ENCODE data around the gene COL6A2.
"Not testable (repeated sequence)": the region's sequence is repeated elsewhere in the genome, so short reads cannot be mapped to it uniquely, and the experiment has no call there.

COL6A2 gene

DNA sequence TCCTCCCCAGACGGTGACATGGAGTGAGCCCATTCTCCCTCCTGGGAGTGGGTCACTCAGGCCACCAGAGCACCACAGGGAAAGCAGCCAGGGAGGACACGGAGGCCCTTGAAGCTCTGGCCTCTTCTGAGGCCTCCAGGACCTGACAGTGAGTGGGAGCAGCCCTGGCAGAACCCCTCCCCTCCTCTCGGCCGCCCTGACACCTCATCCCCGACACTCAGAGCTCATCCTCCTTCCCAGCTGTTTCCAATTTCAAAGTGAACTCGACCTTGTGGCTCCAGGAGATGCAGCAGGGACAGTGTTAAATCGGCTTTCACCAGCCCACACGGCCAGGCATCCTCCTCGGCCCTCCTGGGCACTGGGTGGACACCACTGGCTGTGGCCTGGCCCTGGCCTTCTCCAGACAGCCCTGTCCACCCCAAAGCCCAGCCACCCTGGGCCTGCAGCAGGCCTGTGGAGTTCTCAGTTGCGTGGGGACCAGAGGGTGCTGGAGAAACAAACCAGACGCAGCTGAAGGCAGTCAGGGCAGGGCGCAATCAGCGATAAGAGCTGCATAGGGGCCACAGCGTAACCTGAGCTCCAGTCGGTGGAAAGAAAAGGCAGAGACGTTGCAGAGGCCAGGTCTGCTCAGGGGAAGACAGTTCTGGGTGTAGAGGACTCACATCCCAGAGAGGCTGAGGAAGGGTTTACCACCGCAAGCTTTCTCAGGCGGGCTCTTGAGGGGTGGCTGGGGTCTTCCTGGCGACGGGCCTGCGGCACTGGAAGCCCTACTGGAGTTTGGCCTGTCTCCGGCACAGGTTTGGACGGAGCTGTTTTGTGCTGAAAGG lies 30.4 kb downstream of the COL6A2 start:
- no peak for DNase-seq

DNA sequence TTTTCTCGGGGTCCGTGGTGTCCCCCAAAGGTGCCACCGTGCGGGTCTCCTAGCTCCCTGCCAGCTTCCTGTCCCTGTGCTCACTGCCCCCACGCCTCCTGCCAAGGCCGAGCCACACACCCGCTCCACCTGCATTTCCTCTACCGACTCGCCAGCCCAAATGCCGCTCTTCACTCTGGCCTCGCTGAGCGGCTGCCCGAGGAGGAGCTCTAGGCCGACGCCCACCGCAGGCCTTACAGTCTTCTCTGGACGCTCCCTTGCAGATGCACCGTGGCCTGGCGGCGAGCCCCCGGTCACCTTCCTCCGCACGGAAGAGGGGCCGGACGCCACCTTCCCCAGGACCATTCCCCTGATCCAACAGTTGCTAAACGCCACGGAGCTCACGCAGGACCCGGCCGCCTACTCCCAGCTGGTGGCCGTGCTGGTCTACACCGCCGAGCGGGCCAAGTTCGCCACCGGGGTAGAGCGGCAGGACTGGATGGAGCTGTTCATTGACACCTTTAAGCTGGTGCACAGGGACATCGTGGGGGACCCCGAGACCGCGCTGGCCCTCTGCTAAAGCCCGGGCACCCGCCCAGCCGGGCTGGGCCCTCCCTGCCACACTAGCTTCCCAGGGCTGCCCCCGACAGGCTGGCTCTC lies 31.1 kb downstream of the COL6A2 start:
- no peak for DNase-seq

DNA sequence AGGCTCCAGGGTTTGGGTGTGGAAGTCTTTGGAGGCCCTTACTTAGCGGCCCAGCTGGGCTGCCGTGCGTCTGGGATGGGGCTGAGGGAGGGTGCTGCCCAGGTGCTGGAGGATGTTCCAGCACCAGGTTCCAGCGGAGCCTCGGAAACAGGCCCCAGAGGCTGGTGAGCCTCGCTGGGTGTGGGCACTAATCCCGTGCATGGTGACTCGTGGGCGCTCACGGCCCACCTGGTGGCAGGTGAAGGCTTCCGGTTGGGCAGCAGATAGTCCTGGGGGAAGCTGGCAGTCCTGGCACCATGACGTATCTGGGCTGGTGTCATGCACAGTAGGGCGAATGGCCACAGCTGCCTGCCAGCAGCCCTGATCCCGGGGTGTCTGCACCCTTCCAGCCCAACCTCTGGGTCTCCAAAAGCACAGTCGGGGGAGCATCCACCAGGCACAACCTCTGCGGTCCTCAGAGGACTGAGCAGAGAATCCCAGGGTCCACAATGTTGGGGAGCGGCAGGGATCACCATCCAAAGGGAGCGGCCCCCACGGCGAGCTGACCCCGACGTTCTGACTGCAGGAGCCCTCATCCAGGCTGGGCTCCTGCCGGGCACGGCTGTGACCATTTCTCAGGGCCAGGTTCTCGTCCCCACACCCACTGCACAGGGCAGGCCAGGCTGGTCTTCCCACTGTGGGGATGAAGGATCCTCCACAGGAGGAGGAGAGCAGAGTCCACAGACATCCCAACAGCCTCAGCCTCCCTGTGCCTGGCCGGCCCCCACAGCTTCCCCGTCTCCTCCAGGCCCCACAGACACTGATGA lies 32.1 kb downstream of the COL6A2 start:
- no peak for DNase-seq

DNA sequence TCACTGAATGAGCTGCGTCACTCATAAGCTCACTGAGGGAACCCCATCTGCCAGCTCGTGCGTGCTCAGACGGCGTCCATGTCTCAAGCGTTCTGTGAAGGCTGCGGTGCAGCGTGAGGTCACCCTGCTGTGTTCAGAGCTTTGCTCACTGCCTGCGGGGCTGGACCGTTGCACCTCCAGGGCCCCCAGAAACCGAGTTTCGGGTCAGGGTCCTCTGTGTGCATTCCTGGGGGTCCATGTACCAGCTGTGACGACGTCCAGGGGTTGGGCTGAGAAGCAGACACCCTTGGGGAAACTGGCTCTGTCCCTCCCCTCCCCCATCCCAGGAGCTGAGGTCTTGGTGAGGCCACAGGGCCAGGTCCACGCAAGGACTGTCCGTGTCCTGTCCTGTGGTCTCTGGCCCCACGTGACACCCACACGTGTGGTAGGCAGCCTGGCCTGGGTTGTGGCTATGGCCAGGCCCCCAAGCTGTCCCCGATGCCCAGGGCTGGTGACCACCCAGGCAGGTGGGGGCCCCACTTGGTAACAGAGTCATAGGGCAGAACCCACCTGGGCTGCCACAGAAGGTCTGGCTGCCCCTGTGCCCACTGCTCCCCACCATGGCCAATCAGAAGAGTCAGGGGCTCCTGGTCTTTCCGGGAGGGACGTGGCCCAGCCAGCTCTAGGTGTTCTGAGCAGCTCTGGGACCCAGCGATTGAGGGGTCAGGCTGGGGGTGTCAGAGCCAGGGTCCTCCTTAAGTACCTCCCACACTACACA lies 33.1 kb downstream of the COL6A2 start:
- DNase-seq: no peak

DNA sequence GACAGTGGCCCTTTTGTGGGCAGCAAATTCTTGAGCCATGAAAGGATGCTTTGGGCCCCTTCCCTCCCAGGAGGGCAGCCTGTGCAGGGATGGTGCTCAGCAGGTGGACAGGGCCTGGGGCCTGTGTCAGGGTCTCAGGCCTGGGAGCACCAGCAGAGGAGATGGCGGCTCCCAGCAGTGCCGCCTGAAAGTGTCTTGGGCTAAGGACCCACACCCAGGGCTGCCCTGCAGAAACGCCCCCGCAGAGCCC lies 33.6 kb downstream of the COL6A2 start:
- no peak for DNase-seq

DNA sequence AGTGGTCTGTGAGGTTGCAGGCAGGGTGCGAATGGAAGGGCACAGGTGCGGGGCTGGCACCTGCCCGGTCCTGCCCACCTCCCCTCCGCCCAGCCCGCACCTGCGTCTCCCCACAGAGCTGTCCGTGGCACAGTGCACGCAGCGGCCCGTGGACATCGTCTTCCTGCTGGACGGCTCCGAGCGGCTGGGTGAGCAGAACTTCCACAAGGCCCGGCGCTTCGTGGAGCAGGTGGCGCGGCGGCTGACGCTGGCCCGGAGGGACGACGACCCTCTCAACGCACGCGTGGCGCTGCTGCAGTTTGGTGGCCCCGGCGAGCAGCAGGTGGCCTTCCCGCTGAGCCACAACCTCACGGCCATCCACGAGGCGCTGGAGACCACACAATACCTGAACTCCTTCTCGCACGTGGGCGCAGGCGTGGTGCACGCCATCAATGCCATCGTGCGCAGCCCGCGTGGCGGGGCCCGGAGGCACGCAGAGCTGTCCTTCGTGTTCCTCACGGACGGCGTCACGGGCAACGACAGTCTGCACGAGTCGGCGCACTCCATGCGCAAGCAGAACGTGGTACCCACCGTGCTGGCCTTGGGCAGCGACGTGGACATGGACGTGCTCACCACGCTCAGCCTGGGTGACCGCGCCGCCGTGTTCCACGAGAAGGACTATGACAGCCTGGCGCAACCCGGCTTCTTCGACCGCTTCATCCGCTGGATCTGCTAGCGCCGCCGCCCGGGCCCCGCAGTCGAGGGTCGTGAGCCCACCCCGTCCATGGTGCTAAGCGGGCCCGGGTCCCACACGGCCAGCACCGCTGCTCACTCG lies 34.1 kb downstream of the COL6A2 start:
- DNase-seq: no peak

DNA sequence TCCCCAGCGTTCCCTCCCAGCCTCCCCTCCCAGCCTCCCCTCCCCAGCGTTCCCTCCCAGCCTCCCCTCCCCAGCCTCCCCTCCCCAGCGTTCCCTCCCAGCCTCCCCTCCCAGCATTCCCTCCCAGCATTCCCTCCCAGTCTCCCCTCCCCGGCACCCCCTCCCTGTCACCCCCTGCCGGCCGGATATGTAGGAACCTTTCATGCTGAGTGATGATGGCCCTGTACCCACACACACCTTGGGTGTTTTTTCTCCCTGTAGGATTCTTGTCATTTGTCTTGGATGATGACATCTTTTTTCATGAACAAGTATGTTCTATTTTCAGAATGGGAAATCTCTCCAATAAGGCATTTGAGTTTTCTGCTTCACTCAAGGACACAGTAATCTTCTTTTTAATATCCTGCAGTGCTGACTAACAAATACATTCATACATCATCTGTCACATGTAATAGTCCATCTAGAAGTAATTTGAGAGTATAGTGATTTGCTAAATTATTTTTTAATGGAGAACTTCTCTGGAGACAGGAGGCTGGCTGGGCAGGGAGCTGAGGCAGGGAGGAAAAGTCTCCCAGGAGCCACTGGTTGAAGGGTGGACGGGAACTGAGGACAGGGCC lies 38.0 kb downstream of the COL6A2 start:
- no peak for DNase-seq

DNA sequence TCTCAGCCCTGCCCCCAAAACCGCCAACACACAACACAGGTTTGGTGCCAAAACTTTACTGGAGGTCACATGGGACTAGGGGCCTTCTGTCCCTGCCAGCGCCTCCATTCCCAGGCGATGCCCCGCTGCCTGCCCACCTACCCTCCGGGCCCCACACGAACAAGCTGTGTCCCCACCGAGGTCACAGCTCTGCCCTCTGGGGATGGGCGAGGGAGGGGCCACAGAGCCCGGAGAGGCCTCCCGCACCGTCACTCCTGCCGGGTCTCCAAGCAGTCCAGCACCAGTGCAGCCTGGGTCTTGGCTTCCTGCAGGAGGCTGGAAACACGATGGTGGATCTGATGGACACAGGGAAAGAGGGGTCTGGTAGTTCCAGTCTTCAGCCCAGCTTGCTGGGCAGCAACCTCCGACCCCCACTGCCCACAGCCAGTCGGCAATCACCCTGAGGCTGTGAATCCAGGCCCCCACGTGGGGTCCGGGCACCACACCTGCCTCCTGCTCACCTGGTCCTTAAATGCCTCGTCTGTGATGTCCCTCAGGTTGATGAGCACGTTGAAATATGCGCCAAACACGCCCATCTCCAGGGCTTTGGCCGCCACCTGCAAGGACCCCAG lies 38.9 kb downstream of the COL6A2 start:
- DNase-seq: no peak

DNA sequence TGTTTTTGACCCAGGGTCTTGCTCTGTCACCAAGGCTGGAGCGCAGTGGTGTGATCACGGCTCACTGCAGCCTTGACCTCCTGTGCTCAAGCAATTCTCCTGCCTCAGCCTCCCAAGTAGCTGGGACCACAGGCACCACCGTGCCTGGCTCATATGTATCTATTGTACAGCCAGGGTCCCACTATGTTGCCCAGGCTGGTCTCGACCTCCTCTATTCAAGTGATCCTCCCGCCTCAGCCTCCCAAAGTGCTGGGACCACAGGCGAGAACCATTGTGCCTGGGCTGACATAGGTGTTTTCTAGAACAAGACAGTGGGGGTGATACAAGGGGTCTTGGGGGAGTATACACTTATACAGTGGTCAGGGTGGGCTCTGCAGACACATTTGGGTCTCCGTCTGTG lies 40.0 kb downstream of the COL6A2 start:
- DNase-seq: no peak

DNA sequence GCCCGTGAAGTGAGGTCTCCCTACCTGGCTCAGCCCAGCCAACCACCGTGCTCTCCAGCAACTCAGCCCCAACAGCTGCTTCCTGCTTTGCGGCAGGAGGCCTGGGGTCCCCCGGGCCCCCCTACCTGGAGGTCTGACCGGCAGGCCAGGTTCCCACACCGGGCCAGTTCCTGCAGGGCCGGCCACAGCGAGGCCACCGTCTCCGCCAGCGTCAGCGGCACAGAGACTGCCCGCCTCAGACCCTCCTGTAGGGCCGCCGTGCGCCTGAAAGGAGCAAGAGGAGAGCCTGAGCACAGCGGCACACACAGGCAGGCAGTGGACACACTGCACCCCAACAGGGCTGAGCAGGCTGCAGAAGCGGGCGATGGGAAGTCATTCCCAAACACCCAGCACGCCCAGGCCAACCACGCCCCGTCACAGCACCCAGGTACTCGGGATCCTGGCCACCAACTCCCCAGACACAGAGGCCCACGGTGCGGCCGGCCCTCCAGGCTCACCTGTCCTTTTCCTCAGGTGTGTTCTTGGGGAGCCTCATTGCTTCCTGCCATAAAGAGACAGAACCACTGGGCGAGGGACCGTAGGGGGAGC lies 40.6 kb downstream of the COL6A2 start:
- DNase-seq: no peak

DNA sequence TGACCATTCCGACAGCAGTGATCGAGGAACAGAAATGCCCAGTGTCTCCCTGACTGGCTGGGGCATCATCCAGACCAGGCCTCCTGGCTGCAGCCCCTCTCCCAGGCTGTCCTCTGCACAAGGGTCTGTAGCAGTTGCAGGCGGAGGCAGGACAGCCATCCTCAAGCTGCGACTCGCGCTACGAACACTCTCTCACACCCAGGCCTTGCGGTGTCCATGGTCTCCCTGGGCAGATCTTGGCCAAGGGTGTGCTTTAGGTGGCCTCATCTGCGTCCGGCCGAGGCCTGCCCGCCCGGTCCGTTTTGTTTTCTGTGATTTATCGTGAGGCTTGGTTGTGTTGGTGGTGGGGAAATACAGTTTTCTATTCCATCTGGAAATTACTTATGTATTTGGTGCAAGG lies 41.8 kb downstream of the COL6A2 start:
- no peak for DNase-seq

DNA sequence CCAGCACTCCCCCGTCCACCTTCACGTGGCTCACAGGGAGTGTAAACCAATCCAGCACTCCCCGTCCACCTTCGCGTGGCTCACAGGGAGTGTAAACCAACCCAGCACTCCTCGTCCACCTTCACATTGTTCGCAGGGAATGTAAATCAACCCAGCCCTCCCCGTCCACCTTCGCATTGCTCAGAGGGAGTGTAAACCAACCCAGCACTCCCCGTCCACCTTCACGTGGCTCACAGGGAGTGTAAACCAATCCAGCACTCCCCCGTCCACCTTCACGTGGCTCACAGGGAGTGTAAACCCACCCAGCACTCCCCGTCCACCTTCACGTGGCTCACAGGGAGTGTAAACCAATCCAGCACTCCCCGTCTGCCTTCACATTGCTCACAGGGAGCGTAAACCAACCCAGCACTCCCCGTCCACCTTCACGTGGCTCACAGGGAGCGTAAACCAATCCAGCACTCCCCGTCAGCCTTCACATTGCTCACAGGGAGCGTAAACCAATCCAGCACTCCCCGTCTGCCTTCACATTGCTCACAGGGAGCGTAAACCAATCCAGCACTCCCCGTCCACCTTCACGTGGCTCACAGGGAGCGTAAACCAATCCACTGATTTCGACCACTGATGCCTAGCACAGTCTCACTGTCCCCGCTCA lies 42.6 kb downstream of the COL6A2 start:
- DNase-seq: not testable (repeated sequence)

DNA sequence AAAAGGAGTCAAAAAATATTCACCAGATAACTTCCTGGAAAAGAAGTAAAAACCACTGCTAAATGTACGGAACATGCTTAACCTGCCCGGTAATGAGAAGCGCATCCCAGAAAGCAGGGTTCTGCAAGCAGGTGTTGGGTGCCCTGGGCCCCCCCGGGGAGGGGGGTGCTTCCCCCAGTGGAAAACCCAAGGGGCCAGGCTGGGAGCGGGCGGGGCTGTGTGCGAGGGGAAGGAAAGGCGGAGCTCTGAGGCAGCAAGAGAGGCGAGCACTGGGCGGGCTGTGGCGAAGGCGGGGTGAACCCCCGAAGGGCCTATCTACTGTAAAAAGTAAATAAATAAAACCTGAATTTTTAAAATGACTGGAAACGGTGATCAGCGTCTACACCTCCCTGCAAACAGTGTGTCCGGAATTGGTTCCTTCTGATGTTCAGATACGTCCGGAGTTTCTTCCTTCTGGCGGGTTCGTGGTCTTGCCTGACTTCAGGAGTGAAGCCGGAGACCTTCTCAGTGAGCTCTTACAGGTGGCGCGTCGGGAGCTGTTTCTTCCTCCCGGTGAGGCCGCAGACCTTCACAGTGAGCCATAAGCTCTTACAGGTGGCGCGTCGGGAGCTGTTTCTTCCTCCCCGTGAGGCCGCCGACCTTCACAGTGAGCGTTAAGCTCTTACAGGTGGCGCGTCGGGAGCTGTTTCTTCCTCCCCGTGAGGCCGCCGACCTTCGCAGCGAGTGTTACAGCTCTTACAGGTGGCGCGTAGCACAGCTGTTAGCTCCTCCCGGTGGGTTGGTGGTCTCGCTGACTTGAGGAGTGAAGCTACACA lies 44.1 kb downstream of the COL6A2 start:
- no peak for DNase-seq

DNA sequence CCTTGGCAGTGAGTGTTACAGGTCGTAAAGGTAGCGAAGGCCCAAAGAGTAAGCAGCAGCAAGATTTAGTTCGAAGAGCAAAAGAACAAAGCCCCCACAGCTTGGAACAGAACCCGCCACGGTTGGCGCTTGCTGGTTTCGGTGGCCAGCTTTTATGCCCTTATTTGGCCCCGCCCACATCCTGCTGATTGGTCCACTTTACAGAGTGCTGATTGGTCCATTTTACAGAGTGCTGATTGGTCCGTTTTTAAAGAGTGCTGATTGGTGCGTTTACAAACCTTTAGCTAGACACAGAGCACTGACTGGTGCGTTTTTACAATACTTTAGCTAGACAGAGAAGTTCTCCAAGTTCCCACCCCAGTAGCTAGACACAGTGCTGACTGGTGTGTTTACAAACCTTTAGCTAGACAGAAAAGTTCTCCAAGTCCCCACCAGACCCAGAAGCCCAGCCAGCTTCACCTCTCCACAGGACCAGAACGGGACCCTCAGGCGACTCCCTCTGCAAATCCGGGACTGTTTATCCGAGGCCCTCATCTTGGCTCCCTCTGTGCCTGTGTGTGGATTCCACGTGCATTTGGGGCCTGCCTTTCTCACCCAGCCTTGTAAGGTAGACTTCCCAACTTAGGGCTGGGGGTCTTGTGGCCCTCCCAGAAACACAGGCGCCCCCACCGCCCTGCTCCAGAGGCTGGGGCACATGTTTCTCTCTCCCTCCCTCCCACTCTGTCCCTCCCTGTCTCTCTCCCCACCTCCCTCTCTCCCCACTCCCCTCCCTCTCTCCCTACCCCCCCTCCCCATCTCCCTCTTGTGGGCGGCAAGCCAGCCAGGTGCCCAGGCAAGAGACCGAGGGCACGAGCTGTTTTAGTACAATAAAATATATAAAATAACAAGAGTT lies 44.9 kb downstream of the COL6A2 start:
- no peak for DNase-seq

DNA sequence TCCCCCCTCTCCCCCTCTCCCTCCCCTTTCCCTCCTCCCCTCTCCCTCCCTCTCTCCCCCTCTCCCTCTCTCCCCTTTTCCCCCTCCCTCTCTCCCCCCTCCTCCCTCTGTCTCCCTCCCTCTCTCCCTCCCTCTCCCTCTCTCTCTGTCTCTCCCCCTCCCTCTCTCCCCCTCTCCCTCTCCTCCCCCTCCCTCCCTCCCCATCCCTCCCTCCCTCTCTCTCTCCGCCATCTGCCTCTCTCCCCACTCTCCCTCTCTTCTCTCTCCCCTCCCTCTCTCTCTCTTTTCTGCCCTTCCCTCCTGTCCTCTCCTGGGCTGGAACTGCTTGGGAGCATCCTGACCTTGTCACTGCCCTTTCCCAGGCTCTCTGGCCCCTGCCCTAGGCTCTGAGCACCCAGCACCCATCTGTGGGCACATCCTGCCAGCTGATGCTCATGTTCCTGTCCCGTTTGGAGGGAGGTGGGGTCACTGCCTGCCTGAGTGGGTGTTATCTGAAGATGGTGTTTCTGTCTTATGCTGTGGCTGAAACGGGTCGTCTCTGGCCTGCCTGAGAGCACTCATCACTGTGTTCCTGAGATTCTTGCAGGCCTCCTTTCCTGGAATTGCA lies 46.7 kb downstream of the COL6A2 start:
- DNase-seq: no peak

DNA sequence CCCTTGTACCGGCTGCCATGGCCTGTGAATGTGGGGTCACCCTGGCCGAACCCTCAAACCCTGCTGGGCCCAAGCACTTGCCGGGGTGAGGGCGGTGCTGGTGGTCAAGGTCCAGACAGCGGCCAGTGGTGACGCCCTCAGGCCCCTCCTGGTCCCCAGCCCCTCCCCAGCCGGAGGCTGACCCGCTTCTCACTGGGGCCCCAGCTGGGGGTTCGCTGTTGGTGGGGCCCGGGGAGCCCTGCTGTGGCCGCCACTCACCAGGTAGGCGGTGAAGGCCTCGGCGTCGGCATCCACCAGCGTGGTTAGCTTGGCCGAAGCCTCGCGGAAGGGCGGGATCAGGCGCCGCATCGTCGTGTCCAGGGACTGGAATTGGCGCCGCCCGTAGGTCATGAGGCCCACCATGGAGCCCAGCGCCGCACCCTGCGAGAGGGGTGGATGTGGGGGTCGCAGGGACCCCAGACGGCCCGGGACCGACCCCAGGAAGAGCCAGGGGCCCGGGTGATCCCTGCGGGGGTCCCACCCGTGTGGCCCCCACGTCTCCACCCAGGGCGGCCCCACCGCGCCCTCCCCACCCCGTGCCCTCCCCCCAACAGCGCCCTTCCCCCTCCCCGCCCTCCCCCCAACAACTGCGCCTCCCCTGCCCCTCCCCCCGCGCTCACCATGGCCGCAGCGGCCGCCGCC lies 47.4 kb downstream of the COL6A2 start:
- DNase-seq: no peak

DNA sequence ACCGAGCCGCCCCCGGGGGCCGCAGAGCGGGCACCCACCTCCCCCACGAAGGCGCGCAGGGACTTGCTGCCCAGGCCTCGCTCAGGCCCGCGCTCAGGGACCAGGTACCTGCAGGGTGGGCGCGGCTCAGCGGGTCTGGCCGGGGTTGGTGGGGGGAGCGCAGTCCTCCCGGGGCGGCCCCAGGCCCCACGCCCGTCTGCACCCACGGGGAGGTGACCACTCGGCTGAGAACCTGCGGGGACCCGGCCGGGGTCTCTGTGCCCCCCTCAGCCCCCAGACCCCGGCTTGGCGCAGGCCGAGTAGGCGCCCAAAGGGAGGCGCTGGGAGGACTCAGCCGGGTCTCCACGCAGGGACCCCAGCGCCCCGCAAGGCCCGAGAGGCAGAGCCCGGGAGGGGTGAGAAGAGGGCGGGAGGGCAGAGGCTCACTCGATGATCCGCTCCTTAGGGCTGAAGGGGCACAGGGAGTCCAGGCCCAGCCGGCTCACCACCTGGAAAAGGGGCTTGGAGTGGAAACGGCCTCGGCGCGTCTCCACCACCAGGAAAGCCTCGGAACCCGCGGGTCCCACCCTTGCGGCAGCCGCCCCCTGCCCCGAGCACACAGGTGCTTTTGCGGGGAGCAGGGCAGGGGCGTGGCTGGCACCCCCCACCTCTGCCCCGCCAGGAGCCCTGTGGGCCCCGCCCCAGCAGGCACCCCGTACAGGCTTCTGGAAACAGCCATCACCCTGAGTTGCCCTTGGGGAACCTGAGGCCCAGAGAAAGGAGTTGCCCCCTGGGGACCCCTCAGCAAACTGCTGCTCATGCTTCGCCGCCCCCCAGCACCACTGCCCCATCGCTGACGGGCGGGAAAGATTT lies 48.2 kb downstream of the COL6A2 start:
- DNase-seq: no peak

Data from 8988T (cell line).